Stimulated activated CD8-positive, alpha-beta memory T cell treated with anti-CD3 and anti-CD28 coated beads, Interleukin-15, amount 100 ng/mL, for 1 hour (primary cell): ENCODE data around the gene SUGCT.

Experiments
- DNase-seq: peaks from one replicate; pipeline ENCODE4 v3.0.0-alpha.2; 2020; ENCODE audit warnings: low read depth

SUGCT gene

DNA sequence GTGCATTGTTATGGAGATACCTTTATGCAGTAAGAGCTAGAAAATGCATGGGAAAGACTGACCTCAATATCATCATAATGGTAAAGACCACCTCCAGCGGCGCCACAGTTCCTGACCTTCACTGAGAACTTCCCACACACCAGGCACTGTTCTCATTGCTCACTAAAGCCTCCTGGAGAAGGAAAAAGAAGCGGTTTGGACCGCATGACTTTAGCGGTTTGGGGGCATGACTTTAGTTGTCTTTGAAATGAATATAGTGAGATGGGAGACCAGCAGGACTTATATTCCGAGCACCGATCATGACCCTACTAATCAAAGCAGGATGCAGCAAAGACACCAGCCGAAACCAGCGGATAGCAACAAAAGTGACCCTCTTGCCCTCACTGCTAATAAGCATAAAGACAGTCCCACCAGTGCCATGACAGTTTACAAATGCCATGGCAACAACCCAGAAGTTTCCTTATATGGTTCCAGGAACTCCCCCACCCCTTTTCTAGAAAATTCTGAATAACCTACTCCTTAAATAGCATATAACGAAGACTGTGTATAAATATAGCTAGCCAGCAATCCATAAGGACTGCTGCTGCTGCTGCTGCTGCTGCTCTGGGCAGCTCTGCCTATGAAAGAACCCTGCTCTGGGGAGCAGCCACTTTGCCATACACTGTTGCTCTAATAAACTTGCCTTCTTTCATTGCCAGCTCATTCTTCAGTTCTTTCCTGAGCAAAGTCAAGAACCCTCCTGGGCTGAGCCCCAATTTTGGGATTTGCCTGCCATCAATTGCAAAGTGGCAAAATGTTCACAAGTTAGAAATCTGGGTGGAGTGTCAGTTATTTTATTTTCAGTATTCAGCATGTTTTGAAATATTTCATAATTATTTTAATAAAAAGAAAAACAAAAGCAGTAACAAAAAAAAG, 694.1 kb downstream of the SUGCT start:
- DNase-seq = no peak

DNA sequence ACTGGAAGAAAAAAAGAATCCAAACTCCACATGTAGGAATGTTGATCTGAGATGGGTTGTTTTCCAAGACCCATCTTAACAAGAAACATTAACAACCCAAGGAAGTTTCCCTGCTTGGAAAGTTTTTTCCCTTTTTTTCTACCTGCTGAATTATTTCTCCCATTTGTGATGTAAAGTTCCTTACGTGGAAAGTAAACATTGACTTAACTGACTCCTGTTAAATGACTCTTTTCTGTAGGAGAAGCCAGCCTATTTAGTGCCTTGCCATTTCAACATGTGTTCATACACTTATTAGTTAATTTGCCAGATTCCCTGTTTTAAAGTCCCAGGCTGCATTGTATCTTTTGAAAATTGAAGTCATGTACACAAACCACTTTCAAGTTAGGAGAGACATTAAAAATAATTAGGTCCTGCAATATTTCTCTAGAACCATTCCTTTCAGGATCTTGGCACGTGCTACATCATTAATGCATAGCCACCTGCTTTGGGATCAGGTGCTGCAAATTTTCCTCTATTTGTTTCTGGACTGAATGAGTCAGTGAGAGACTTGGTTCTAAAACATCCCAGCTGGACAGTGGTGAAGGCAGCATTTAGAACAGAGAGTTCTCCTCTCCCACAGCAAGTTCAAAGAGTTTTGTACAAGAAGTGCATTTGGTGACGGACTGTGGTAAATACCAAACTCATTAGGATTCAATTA, 698.5 kb downstream of the SUGCT start:
- DNase-seq = no peak

DNA sequence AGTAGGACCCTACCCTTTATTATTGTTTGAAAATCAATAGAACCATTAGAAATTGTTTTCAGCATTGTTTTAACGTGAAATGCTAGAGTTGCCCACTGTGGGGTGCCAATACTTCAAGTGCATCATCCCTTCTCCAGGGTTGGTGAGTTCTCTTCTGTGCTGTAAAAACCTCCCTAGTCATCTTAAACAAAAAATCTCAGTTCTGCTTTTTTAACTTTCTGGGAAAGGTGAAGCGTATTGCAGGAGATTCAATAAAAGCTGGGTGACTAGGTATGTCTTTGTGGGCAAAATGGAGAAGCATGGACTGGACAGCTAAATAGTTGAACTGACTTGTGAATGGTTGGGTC, 699.1 kb downstream of the SUGCT start:
- DNase-seq = no peak

DNA sequence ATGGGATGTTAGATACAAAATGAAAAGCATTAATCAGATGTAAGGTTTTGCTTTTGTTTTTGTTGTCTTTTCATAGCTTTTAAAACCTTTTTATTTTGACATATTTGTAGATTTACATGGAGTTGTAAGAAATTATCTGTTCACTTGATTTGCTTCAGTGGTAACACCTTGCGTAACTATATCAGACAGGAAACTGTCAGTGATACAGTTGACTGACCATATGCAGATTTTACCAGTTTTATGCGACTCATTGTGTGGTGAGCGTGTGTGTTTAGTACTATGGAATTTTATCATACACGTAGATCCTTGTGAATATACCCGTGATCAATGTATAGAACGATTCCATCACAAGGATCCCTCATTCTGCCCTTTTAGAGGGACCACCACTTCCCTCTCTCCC, 701.4 kb downstream of the SUGCT start:
- no peak for DNase-seq

DNA sequence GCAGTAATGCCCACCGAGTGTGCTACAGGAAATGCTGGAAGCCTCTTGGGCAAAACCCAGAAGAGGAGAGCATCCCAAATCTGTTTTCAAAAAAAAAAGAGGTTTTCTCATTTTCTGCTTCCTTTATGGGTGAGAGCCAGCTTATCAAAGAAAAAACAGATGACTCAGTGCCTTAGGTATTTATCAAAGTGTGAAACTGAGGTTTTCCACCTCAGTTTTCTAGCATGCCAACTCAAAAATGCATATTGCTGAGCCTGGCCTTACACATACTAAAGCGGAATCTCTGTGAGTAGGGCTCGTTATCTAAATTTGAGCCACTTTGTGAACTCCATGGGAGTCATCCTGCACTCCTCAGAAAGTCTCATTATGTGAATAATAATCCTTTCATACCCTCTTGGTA, 705.1 kb downstream of the SUGCT start:
- DNase-seq = no peak

DNA sequence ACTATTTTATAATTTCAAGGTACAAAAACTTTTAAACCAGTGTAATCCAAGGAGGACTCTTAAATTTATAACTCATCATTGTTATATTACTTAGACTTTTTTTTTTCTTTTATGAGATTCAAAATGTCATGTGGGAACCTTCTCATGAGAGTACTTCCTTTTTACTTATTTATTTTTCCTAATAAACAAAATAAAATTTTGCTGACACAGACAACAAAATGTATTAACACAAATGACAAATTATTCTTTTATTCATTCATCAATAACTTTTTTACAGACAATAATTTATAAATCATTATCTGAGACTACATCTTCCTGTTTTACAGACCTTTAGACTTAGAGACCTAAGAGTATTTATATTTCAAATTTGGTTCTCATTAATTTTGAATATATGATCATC, 706.2 kb downstream of the SUGCT start:
- no peak for DNase-seq

DNA sequence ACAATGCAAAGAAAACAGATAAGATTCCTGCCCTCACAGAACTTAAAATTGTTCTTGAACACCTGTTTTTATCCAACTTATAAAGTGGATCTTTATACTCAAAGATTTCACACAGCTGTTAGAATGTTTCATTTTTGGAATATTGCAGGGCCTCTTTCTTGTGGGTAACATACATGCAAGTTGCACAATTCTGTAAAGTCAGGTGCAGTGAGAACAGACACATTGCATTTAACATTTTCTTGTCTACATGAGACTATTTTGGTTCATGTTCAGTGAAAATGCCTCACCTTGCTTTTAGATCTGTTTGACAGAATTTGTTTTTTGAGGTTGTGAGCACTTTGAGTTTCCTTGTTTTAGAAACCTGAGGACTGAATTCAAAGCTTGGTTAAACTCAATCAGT, 707.8 kb downstream of the SUGCT start:
- no peak for DNase-seq

DNA sequence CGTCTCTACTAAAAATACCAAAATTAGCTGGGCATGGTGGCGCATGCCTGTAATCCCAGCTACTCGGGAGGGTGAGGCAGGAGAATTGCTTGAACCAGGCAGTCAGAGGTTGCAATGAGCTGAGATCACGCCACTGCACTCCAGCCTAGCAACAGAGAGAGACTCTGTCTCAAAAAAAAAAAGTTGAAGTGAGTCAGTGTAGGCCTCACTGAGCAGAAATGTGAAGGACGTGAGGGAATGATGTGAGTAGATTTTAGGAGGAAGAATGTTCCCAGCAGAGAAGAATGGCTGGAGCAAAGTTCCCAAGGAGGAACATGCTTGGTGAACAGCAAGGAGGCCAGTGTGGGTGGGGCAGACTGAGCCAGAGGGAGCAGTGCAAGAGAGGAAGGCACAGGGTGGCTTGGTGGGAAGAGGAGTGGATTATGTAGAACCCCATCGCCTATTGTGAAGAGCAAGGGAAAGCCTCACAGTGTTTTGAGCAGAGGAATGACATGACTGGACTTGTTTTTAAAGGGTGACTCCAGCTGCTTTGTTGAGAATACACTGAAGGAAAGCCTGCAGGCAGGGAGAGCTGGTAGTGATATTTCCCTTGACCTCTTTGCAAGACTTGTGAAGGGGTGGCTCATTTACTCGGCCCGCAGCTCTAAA, 708.7 kb downstream of the SUGCT start:
- DNase-seq = no peak

DNA sequence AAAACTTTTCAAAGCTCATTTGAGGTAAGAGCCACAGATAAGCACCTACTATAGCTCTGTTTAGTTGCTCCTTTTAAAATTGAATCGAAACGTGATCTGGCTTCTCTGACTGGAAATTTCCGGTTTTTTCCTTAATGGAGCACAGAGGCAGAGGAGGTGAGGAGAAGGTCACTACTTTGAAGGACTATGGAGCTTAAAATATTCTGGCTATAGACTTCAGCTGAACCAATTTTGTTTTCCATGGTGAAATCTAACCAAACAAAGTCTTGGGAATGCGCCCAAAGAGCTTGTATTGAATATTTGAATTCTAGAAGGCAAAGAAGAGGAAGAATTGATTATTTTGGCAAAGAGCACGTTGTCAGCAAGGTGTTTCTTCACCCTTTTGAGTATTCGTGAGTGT, 711.1 kb downstream of the SUGCT start:
- no peak for DNase-seq

DNA sequence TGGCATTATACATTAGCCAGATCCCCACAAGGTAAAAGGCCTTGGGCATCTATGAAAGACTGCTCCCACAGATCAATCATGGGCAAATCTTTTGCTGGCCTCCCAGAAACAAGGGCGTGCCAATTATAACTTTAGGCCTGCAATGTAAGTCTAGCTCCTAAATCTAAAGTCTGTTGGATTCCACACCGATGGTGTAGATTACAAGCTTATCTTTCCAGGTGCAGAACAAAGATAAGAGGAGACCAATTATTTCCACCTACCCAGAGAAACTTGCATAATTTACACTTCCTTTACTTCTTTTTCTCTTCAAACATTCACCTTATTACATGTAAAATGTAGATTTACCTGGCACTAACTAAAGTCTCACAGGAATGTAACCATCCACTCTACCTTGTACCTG, 713.1 kb downstream of the SUGCT start:
- DNase-seq = no peak

DNA sequence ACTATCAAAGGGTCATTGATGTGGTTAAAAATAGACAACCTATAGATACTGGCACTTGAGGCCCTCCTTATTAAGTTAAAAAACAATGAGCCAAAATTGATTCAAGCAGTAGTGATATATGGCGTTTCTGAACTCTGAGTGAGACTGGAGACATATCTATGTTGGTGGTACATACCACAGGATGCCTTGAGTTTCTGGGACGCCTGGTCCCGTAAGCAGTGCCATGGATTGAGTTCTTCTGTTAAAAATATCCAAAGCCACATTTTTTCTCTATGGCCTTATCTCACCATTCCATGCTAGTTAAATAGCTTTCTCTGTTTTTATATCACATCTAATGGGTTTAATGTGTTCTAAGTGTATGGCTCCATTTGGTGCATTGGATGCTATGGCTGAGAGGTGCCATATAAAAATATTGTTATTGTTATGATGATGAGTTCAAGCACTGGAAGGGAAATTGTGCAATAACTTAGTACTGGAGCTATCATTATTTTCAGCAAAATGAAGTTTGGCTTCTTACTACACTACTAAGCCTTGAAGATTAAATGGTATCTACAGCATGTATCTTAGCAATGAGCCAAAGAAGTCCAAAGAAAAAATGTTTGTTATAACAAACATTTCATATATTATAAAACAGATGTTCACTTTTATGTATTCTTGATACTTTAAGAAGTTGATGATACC, 713.9 kb downstream of the SUGCT start:
- no peak for DNase-seq

DNA sequence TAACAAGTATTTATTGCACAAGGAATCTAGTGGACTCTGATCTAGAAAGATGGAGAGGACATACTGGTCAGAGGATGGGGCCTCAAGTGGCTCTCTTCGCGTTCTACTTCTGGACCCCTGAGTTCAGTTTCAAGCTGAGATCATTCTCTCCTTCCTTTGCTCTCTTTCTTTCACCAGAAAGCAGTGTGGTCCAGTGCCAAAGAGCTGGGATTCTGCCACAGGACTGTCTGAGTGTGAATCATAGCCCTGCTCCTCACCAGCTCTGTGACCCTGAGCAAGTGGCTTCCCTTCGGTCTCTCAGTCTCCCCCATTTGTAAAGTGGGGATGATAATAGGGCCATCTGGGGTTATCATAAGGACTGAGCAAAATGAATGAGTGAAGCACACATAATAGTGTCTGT, 715.2 kb downstream of the SUGCT start:
- no peak for DNase-seq

DNA sequence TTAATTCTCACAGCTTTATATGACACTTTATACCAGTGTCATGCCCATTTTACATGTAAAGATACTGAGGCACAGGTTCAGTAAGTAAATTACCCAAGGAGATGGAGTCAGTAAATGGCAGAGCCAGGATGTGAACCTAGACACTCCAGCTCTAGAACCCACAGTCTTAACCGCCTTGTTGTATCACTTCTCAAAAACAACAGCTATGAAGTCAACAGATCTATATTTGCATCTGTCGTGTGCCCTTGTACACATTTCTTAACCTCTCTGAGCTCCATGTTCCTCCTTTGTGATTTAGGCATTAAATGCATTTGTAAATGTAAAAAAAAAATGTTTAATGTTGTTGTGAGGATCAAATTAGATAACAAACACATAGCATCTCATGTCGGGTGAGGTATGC, 716.2 kb downstream of the SUGCT start:
- no peak for DNase-seq

DNA sequence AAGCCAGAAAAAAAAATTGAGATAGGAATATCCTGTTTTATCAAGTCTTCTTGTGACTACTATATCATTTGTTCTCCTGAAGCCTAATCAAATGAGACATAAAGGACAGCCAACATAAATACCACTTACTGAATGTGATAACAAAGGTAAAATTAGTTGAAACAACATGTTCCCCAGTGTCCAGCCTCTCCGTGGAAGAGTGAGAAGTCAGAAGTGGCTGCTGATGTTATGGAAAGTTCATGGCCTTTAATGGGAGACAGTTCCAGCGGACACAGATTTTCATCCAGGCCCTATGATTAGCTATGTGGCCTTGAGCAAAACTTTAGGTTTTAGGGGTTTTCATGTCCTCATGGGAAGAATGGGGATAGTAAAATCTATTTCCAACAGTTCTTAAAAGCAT, 724.3 kb downstream of the SUGCT start:
- no peak for DNase-seq

DNA sequence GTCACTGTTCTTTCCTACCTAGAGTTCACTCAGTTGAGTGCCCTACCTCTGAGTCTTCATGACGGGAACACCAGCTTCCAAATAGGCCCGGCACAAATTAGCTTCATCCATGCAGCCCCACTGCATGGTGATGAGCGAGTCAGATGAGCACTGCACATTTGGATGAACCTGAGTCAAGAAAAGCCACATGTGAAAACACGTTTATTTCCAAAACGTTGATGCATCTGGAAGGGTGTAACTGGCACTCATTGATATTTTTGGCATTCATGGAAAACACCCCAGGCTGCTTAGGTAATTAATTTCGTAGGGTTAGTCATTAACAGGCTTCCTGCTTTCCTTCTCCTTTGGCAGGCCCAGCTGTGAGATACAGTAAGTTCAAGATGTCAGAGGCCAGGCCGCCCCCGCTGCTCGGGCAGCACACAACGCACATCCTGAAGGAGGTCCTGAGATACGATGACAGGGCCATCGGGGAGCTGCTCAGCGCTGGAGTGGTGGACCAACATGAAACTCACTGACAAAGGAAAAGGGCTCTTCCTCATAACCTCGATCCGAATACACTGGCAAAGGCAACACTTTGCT, 725.2 kb downstream of the SUGCT start:
- no peak for DNase-seq

DNA sequence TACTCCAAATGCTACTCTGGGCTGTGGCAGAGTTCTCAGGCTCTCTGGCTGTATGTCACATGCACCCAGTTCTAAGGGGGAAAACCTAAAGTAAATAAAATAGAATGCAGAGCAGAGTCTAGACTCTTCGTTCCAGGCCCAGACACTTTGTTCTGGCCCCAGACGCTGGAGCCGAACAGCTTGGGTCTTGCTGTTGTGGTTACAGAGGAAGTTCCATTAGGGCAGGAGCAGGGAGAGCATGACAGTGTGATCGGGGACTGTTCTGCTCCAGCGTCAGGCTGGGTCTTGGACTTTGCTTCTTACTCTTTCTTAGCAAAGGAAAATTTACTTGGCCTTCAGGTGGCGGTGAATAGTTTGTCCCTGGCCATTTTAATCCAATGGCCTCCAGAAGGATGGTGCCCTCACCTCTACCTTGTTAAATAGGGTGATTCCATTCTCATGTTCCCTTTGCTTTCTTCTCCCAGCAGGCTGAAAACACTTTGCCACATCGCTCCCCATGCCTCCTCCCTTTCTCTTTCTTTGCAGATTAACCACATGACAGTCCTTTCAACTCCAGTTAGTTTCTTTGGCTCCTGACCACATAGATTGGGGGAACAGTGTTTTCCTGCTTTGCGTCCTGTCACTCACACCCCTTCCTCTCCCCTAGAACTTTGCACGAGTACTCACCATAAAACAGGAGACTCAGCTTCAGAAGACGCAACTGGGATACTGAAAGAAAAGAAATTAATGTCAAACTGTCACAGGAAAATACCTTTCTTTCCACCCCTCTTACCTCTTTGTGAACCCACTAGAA, 730.8 kb downstream of the SUGCT start:
- no peak for DNase-seq

DNA sequence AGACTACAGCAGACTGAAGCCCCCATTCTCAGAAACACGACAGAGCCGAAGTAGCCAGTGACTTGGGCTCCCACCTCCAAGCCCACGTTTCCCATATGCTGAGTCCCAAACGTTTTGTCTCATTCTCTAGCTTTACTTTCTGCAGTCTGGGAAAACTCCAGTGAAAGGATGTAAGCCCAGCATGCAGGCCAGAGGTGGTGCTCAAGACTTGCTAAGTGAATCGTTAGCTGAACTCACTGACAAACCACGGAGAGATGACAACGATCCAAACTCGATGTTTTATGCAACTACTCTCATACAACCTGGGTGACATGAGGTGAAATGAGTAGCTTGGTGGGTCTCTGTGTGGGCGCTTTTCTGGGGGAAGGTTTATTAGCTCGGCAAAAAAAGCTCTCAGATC, 731.8 kb downstream of the SUGCT start:
- no peak for DNase-seq

DNA sequence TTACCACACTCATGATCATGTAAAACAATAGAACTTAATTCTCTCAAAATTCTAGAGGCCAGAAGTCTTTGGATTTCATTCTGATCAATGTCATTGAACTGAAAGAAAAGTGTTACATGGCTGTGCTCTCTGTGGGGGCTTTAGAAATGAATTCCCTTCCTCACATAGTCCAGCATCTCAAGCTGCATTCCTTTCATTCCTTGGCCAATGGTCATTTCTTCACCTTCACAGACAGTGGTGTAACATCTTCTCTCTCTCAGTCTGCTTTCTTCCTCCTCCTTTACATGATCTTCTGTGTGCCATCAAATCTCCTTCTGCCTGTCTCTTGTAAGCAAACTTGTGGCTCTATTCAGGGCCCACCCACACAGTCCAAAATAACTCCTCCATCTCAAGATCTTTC, 735.3 kb downstream of the SUGCT start:
- DNase-seq = no peak

DNA sequence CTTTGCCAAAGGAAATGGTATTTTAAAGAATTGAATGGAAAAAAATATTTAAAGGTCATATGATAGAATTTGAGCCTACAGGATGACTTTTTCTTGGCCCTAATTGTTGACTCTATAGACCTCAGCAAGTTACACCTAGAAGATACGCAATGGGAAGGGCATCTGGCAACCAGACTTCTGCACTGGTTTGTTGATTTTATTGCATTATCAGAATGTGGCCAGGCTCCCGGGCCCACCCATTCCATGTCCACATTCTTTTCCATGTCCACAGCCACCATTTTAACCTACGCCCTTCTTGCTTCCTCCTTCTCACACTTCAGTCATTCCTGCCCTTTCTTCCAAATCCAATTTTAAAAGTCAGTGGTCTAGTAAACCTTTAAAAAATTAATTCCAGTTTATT, 738.4 kb downstream of the SUGCT start:
- no peak for DNase-seq

DNA sequence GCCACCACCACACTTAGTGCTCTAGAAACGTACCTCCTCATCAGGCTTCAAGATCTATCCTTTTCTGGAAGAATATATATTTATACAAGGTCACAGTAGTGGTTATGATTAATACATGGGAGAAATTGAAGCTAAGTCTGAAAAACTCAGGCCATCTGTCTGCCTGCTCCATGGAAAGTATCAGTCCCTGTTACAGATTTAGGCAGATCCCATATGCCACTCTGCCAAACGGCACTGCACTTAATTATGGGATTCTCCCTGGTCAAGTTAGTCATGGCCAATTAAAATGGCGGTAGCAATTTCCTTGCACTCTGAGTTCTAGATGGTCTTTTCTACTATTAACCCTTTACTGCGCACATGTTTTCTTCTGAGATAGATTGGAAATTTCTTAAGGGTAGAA, 740.0 kb downstream of the SUGCT start:
- DNase-seq = no peak

DNA sequence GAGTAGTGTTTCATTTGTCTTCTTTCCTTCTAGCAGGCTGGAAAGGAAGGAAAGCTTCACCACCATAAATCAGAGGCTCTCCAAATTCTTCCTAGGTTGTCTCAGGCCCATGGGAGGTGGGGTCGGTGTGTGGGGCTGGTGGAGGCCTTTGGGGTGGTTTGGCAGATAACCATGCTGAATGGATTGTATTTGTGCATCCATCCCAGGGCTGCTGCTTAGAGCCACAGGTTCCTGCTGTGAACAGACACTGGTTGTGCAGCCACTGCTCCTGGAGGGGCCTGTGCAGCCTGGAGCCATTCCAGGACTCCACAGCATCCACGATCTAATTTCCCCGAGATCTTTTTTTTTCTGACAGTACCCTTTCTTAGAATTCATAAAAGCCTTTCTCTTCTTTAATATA, 741.8 kb downstream of the SUGCT start:
- no peak for DNase-seq
